Measurements from ENCODE around the gene TUBB. TPM values are rescaled to one million over a fixed set of nuclear protein-coding genes. Genes with fewer than 3 reads are reported as not detected.

TUBB gene
- total RNA-seq: 842 and 878 TPM in 2 replicates

GRCh38 chr6:30719791-30720737, at the start of gene TUBB:
Gene TUBB, plus strand, starts transcription at chr6:30720352. Its CDS starts 155 bp downstream, at chr6:30720507.
- no peak for DNase-seq (ENCODE audit: extremely low read depth, low read depth, low spot score)

- DNase-seq (ENCODE audit: extremely low read depth, low read depth, low spot score): no peak
Observed at GRCh38 chr6:30670760-30671527, 49.2 kb upstream of the TUBB start.

GRCh38 chr6:30672445-30673253, 47.5 kb upstream of the TUBB start, which contains the start of gene DHX16:
Gene DHX16, minus strand, starts transcription at chr6:30673006. Its CDS starts 165 bp downstream, at chr6:30672841.
- peak; percentile 98 for DNase-seq (ENCODE audit: extremely low read depth, low read depth, low spot score)

- no peak for DNase-seq (ENCODE audit: extremely low read depth, low read depth, low spot score)
Observed at GRCh38 chr6:30676660-30677285, 43.4 kb upstream of the TUBB start.

- DNase-seq (ENCODE audit: extremely low read depth, low read depth, low spot score): no peak
Observed at GRCh38 chr6:30678964-30679726, 41.0 kb upstream of the TUBB start.

GRCh38 chr6:30679765-30680535, 40.2 kb upstream of the TUBB start:
- no peak for DNase-seq (ENCODE audit: extremely low read depth, low read depth, low spot score)

GRCh38 chr6:30681766-30682142, 38.4 kb upstream of the TUBB start:
- DNase-seq (ENCODE audit: extremely low read depth, low read depth, low spot score): no peak

GRCh38 chr6:30682143-30683117, 37.7 kb upstream of the TUBB start:
- DNase-seq (ENCODE audit: extremely low read depth, low read depth, low spot score): no peak

GRCh38 chr6:30683183-30683979, 36.8 kb upstream of the TUBB start:
- DNase-seq (ENCODE audit: extremely low read depth, low read depth, low spot score): no peak

- DNase-seq (ENCODE audit: extremely low read depth, low read depth, low spot score): no peak
Observed at GRCh38 chr6:30683980-30684338, 36.2 kb upstream of the TUBB start.

- no peak for DNase-seq (ENCODE audit: extremely low read depth, low read depth, low spot score)
Observed at GRCh38 chr6:30684386-30685156, 35.6 kb upstream of the TUBB start.

GRCh38 chr6:30685157-30686008, 34.8 kb upstream of the TUBB start:
- no peak for DNase-seq (ENCODE audit: extremely low read depth, low read depth, low spot score)

- DNase-seq (ENCODE audit: extremely low read depth, low read depth, low spot score): no peak
Observed at GRCh38 chr6:30686009-30686907, 33.9 kb upstream of the TUBB start, which contains the start of gene PPP1R18. Gene PPP1R18, minus strand, starts transcription at chr6:30686645. Its CDS starts 627 bp downstream, at chr6:30686018.

Data from glomerular endothelial cell (primary cell).